ENCODE results near the gene MARF1. TPM values are rescaled to one million over a fixed set of nuclear protein-coding genes. Genes with fewer than 3 reads are reported as not detected.

The MARF1 gene
- total RNA-seq, 1 donor from 2014 or later: 19.8 TPM

DNA sequence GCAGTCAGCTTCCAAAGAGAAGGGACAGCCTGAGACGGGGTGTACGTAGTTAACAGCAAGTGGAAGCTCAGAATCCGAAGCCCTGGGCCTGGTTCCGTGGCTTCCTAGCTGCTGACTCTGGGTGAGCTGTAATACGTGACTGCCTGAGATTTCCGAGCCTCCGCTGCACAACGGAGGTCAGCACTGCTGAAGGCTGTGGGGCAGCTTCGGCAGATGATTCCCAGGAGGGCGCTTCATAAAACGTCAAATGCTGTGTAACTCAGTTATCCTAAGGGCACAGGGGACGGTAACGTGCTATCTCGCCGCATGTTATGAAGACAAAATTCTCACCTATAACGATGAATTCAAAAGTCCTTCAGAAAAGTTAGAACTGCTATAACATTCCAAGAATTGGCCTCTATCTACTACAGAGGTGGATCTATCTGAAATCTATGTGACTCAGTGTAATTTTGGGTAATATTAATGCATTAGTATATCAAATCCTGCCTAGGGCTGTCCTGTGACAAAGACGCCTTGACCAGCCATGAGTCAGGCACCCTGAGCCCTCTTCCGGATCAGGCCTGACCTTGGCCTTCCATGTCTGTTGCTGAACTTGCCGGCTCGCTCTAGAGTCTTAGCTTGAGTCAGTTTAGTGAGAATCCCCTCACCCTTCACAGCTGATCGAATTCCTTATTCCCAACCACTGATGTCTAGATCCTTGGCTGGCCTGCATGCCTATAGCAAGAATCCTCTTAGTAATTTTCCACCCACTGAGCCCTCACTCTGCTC is 43.5 kb downstream of the MARF1 start:
- no peak for DNase-seq (ENCODE audit: low read depth)
- Histone ChIP-seq H3K36me3 (ENCODE audit: control insufficient read depth, insufficient read depth, low read length) (peaks cover 5% of the 10 kb centered on the region), H3K4me3 (ENCODE audit: low read depth, low read length) (no peak overlapping the region), H3K27me3 (ENCODE audit: control insufficient read depth, insufficient read depth, low read length) (no peaks in the 10 kb centered on the region)
- TF ChIP-seq, protein P1, sequence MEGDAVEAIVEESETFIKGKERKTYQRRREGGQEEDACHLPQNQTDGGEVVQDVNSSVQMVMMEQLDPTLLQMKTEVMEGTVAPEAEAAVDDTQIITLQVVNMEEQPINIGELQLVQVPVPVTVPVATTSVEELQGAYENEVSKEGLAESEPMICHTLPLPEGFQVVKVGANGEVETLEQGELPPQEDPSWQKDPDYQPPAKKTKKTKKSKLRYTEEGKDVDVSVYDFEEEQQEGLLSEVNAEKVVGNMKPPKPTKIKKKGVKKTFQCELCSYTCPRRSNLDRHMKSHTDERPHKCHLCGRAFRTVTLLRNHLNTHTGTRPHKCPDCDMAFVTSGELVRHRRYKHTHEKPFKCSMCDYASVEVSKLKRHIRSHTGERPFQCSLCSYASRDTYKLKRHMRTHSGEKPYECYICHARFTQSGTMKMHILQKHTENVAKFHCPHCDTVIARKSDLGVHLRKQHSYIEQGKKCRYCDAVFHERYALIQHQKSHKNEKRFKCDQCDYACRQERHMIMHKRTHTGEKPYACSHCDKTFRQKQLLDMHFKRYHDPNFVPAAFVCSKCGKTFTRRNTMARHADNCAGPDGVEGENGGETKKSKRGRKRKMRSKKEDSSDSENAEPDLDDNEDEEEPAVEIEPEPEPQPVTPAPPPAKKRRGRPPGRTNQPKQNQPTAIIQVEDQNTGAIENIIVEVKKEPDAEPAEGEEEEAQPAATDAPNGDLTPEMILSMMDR (IDR thresholded peaks at IDR 0.05; ENCODE audit: insufficient read depth, low read length, poor library complexity, severe bottlenecking): no peak

DNA sequence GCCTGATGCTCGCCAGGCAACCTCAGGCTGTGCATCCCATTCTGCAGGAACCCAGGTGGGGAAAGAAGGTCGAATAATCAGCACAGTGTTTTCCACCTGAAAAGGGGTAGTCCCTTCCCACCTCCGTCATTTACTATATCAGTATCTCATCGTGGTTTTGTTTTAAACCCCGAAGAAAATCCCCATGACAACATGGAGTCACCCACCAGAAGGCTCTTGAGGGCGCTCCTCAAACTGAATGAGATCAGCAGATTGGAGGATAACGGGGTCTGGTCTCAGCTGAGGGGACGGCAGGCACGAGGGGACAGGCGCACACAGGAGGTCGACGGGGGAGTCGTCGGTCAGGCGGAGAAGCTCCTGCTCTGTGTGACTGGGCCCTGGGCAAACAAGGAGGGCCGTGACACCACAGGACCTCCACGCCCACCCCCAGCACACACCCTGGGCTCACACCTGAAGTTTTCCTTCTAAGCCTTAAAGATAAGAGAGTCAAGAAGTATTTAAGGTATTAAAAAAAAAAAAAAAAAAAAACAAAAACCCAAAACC is 44.2 kb downstream of the MARF1 start:
- Histone ChIP-seq H3K27me3 (ENCODE audit: control insufficient read depth, insufficient read depth, low read length) (no peaks in the 10 kb centered on the region), H3K4me3 (ENCODE audit: low read depth, low read length) (no peak overlapping the region), H3K36me3 (ENCODE audit: control insufficient read depth, insufficient read depth, low read length) (peaks cover 4% of the 10 kb centered on the region)
- TF ChIP-seq, protein P1 (IDR thresholded peaks at IDR 0.05; ENCODE audit: insufficient read depth, low read length, poor library complexity, severe bottlenecking): no peak
- DNase-seq (ENCODE audit: low read depth): no peak

DNA sequence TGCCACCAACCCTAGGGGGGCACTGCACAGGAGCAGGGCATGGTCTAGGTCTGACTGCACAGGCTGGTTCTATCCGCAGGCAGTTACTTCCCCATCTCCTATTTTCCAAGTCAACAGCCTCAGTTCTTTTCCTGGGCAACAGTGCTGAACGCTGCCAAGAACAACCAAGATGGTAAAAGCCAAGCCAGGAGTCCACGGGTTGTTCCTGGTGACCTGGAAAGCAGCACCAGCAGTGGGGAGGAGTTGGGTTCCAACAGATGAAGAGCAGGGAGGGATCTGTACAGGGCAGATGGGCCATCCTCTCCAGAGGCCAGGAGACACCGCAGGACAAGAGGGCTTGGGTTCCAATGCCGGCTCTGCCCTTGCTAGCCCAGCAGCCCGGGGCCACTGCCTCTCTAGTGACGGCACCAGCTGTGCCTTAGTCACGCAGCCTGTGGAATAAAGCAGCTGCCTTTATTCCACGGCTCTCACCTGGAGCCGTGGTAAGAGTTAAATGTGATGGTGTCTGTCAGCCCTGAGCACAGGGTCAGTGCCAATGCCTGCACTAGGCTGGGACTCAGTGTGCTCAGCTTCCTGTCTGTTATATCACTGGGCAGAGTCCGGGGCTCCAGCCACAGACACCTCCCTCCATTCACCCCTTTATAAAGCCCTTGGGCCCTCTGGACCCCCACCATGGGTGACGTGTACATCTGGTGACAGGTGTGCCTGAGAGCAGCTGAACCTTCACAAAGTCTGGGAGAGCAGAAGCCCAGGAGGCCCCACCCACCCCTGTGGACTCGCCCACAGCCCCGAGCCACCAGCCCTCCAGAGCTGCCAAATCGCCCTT is 44.9 kb downstream of the MARF1 start:
- H3K27me3 ChIP-seq (ENCODE audit: control insufficient read depth, insufficient read depth, low read length): no peaks in the 10 kb centered on the region
- H3K4me3 ChIP-seq (ENCODE audit: low read depth, low read length): no peak overlapping the region
- TF ChIP-seq, protein P1 (IDR thresholded peaks at IDR 0.05; ENCODE audit: insufficient read depth, low read length, poor library complexity, severe bottlenecking): no peak
- no peak for DNase-seq (ENCODE audit: low read depth)
- H3K36me3 ChIP-seq (ENCODE audit: control insufficient read depth, insufficient read depth, low read length): peaks cover 4% of the 10 kb centered on the region

DNA sequence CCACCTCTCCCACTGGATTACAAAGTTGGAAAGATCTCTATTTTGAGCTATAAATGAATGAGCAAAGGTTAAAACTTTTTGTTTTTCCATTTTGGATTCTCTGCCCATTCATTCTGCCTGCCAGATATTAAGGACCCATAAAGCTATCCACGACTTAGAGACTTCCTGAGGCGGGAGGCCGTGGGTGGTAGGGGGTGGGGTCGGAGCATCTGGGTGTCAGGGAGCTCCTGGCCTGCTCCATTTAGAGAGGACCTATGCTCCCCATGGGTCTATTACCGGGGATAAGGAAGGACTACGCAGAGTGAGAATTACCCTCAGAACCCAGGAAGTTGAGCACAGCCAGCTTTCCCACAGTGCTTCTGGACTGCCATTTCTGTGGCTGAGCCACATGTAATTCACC is 45.8 kb downstream of the MARF1 start:
- no peak for DNase-seq (ENCODE audit: low read depth)
- H3K27me3 ChIP-seq (ENCODE audit: control insufficient read depth, insufficient read depth, low read length): no peaks in the 10 kb centered on the region
- peaks cover 4% of the 10 kb centered on the region for H3K36me3 ChIP-seq (ENCODE audit: control insufficient read depth, insufficient read depth, low read length)
- no peak overlapping the region for H3K4me3 ChIP-seq (ENCODE audit: low read depth, low read length)
- TF ChIP-seq, protein P1 (IDR thresholded peaks at IDR 0.05; ENCODE audit: insufficient read depth, low read length, poor library complexity, severe bottlenecking): no peak

DNA sequence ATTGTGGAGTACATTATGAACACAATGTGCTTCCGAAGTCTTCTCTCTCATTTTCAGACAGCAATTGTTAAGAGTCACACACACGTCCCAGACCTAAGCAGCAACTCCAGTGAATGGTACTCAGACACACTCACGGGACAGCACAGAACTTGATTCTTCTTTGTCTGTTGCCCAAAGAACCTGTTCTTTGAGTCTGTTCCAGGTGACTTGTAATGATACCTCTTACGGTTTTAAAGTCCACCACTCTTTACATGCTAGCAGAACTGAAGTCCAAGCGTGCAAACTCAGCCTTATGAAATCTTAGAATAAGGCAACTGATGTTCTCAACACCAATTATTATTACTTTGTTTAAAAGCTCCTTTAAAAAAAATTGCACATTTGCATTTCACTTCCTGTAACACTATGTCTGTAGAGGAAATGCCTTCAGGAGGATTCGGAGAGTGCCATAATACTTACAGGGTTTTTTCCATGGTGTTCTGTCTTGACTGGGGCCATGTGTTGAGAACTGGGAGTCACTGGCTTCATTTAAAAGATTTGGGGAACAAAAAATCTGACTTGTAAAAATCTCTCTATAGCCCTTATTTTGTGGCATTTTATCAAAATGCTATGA is 48.1 kb downstream of the MARF1 start:
- Histone ChIP-seq H3K4me3 (ENCODE audit: low read depth, low read length) (no peak overlapping the region), H3K36me3 (ENCODE audit: control insufficient read depth, insufficient read depth, low read length) (peaks cover 4% of the 10 kb centered on the region), H3K27me3 (ENCODE audit: control insufficient read depth, insufficient read depth, low read length) (no peaks in the 10 kb centered on the region)
- TF ChIP-seq, protein P1 (IDR thresholded peaks at IDR 0.05; ENCODE audit: insufficient read depth, low read length, poor library complexity, severe bottlenecking): no peak
- DNase-seq (ENCODE audit: low read depth): no peak
